GM13977 (cell line): Measurements from ENCODE around the gene OPA1.

Experiments used
- DNase-seq: peaks from one replicate; pipeline ENCODE4 v3.0.0; 2012; ENCODE audit warnings: low spot score
- in situ Hi-C: fragments of 300-500 bp; cut with MboI; formaldehyde crosslinking; loops from one replicate; pipeline ENCODE4 v1.12.0; 2022; ENCODE audit warnings: low sequenced_read_pairs, low pct_unique_long_range_greater_than_20kb, mixed read lengths, inconsistent platforms; ENCODE audit not compliant: unreplicated experiment
- TF ChIP-seq, protein P1 (sequence below): IDR thresholded peaks from 2 replicates; pipeline ENCODE4 v1.5.1; 2012; ENCODE audit warnings: mild to moderate bottlenecking, control low read depth; ENCODE audit not compliant: insufficient read depth; ENCODE audit errors: extremely low read depth, missing control alignments

OPA1 gene

GRCh38 chr3:193553586-193553985 is 39.4 kb upstream of the OPA1 start:
- in situ Hi-C loops, result loop anchor here (25.0 kb wide), 4 partner anchors 366 to 991 kb away; no protein-coding TSS in a partner anchor

DNA sequence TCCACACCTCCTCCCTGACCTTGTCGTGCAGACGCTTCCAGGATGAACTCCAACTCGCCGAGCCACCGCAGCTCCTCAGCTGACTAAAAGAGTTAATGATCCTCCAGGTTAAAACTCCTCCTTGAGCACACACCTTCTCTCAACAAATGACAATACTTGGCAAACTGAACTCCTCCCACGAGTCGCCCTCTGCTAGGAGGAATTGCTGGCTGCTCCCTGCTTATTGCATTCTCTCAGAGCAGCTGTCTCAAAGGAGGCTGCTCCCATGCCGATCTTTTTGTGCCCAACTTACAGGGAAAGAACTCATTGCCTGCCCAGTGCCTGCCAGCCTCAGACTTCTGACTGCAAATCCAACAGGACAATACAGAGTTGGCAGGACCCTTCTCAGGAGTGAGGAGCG is 38.2 kb upstream of the OPA1 start, which contains the start of gene ATP13A4:
Gene ATP13A4, minus strand, starts transcription at position 85 of the 400 bp plus-strand sequence. CDS start 96 bp downstream, outside the sequence.
- in situ Hi-C loops, result loop anchor here (25.0 kb wide), 4 partner anchors 368 to 993 kb away; no protein-coding TSS in a partner anchor
- no peak for DNase-seq
- TF ChIP-seq, protein P1, sequence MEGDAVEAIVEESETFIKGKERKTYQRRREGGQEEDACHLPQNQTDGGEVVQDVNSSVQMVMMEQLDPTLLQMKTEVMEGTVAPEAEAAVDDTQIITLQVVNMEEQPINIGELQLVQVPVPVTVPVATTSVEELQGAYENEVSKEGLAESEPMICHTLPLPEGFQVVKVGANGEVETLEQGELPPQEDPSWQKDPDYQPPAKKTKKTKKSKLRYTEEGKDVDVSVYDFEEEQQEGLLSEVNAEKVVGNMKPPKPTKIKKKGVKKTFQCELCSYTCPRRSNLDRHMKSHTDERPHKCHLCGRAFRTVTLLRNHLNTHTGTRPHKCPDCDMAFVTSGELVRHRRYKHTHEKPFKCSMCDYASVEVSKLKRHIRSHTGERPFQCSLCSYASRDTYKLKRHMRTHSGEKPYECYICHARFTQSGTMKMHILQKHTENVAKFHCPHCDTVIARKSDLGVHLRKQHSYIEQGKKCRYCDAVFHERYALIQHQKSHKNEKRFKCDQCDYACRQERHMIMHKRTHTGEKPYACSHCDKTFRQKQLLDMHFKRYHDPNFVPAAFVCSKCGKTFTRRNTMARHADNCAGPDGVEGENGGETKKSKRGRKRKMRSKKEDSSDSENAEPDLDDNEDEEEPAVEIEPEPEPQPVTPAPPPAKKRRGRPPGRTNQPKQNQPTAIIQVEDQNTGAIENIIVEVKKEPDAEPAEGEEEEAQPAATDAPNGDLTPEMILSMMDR, result no peak

More at GRCh38 chr3:193553586-193553985, 39.4 kb upstream of the OPA1 start:
- no peak for DNase-seq
- TF ChIP-seq, protein P1, result no peak

DNA sequence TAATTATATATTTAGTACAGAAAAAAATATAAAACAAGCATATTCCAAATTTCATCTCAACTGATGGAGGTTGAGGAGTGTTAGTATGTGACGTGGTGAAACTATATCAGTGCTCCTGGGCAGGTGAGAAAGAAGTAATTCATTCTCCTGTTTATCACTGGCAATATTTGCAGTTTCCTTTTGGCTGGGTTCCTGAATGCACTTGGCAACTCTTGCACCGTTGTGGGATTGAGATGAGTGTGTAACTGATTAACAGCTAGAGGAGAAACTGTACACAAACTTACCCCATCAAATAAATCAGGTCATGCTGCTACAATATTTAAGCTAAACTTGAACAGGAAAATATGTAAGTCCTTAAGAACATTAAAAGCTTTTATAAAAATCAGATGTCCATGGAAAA is 36.2 kb upstream of the OPA1 start:
- in situ Hi-C loops, result loop anchor here (25.0 kb wide), 4 partner anchors 370 to 995 kb away; no protein-coding TSS in a partner anchor
- TF ChIP-seq, protein P1, result no peak
- DNase-seq, result no peak

GRCh38 chr3:193559100-193559499 is 33.9 kb upstream of the OPA1 start:
- no peak for DNase-seq
- TF ChIP-seq, protein P1, result no peak
- in situ Hi-C loops, result loop anchor here (25.0 kb wide), 4 partner anchors 372 to 997 kb away; no protein-coding TSS in a partner anchor

DNA sequence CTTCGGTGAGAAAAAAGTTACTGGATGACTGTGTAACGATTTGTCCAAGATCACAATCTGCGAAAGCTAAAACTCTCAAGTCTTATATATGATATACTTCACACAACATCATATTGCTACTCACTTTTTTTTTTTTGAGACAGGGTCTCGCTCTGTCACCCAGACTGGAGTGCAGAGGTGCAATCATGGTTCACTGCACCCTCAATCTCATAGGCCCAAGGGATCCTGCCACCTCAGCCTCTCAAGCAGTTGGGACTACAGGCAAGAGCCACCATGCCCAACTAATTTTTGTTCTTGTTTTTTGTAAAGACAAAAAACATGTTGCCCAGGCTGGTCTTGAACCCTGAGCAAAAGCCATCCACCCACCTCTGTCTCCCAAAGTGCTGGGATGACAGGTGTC is 32.9 kb upstream of the OPA1 start:
- in situ Hi-C loops, result loop anchor here (25.0 kb wide), 4 partner anchors 373 to 998 kb away; no protein-coding TSS in a partner anchor
- DNase-seq, result no peak
- TF ChIP-seq, protein P1, result no peak

GRCh38 chr3:193560870-193561269 is 32.1 kb upstream of the OPA1 start:
- DNase-seq, result no peak
- in situ Hi-C loops, result loop anchor here (25.0 kb wide), 4 partner anchors 374 to 999 kb away; no protein-coding TSS in a partner anchor
- TF ChIP-seq, protein P1, result no peak
